Activated naive CD4-positive, alpha-beta T cell treated with anti-CD3 and anti-CD28 coated beads, Interleukin-2, amount 50 U/mL, for 24 hours (primary cell): ENCODE results near the gene SLC6A3.

Experiments used
- H3K27ac Mint-ChIP-seq: one replicate; pipeline ENCODE4 v1.8.0; 2021; ENCODE audit warnings: mild to moderate bottlenecking, mixed read lengths
- H3K27me3 Mint-ChIP-seq: one replicate; pipeline ENCODE4 v1.8.0; 2021; ENCODE audit warnings: mixed read lengths
- H3K36me3 Mint-ChIP-seq: one replicate; pipeline ENCODE4 v1.8.0; 2021; ENCODE audit warnings: mixed read lengths
- H3K4me1 Mint-ChIP-seq: one replicate; pipeline ENCODE4 v1.8.0; 2021; ENCODE audit warnings: mixed read lengths
- H3K4me3 Mint-ChIP-seq: one replicate; pipeline ENCODE4 v1.8.0; 2021; ENCODE audit warnings: mild to moderate bottlenecking, mixed read lengths
- H3K9me3 Mint-ChIP-seq: one replicate; pipeline ENCODE4 v1.8.0; 2021; ENCODE audit warnings: mixed read lengths

The SLC6A3 gene

DNA sequence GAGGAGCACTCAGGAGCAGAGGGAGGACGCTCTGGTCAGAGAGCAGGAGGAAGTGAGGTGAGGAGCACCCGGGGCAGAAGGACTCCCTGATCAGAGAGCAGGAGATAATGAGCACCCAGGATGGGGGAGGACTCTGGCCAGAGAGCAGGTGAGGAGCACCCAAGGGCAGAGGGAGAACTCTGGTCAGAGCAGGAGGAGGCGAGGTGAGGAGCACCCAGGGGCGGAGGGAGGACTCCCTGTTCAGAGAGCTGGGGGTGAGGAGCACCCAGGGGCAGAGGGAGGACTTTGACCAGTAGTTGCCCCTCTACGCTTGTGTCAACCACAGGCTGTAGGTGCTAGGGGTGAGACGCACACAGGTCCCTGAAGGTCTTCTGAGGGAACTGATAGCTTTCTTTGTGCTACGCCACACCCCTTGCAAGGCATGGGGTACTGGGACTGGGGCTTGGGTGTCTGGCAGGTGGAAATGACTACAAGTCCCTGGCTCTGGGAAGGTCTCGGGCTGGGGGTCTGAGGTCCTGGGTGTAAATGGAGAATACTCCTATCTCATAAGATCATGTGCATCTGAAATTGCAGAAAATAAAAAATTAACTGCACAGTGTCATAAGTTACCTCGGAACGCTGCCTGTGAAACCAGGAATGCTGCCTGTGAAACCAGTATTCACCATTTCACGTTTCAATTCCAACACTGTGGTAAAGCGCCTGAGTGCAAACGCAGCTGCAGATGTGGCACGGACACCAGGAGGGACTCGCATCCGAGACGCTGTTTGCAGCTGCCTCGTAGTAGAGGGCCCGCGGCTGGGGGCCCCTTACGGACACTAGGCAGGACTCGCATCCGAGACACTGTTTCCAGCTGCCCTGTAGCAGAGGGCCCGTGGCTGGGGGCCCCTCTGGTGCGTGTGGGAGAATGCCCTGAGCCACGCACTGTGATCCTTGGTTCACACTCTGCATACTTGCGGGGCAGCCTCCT is 27.0 kb upstream of the SLC6A3 start:
- H3K9me3 Mint-ChIP-seq = no peaks in the 10 kb centered on the region

DNA sequence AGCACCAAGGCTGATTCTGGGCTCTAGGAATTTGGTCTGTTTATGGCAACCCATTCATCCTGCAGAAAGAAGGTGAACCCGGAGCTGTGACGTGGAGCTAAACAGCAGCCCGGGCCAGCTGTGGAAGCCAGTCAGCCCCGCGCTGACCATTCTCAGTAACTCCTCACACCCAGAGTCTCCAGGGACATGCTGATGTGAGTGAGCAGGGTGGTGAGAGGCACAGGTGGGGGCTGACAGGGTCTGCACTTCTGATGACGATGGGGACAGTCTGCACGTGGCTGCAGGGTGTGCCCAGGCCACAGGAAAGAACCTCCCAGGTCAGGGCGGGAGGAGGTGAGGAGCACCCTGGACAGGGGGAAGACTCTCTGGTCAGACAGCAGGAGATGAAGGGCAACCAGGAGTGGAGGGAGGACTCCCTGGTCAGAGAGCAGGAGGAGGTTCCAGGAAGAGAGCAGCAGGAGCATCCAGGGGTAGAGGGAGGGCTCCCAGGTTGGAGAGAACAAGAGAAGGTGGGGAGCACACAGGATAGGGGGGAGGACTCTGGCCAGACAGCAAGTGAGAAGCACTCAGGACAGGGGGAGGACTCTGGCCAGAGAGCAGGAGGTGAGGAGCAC is 26.1 kb upstream of the SLC6A3 start:
- Mint-ChIP-seq H3K4me1 (no peaks in the 10 kb centered on the region), H3K27ac (no peak overlapping the region), H3K4me3 (no peak overlapping the region), H3K27me3 (no peaks in the 10 kb centered on the region), H3K36me3 (peaks cover 3% of the 10 kb centered on the region), H3K9me3 (no peaks in the 10 kb centered on the region)

More for the DNA sequence above, 27.0 kb upstream of the SLC6A3 start:
- peaks cover 3% of the 10 kb centered on the region for H3K36me3 Mint-ChIP-seq
- no peaks in the 10 kb centered on the region for H3K4me1 Mint-ChIP-seq
- H3K27ac Mint-ChIP-seq = no peak overlapping the region
- no peak overlapping the region for H3K4me3 Mint-ChIP-seq
- H3K27me3 Mint-ChIP-seq = no peaks in the 10 kb centered on the region

DNA sequence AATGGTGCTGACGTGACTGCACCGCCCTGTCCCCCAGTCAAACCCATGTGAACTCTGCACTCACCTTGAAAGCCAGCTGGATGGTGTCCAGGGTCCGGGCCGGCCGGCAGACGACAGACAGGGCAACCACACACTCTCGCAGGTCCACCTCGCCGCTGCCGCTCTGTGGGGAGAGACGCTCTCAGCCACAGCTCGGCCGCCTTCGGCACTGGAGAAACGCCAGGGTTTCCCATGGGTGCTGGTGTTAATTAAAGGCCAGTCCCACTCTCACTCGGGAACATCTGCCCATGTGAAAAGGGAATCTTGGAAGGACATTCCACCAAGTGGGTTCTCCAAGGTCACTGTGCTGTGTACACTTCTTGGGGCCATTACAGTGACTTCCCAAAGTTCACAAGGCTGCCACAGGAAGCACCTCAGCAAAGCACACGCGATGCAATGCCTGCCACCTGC is 25.5 kb upstream of the SLC6A3 start:
- H3K4me1 Mint-ChIP-seq = no peaks in the 10 kb centered on the region
- no peak overlapping the region for H3K27ac Mint-ChIP-seq
- no peaks in the 10 kb centered on the region for H3K9me3 Mint-ChIP-seq
- no peak overlapping the region for H3K4me3 Mint-ChIP-seq
- H3K36me3 Mint-ChIP-seq = peaks cover 3% of the 10 kb centered on the region
- H3K27me3 Mint-ChIP-seq = no peaks in the 10 kb centered on the region

- H3K9me3 Mint-ChIP-seq = no peaks in the 10 kb centered on the region
- no peak overlapping the region for H3K4me3 Mint-ChIP-seq
- no peaks in the 10 kb centered on the region for H3K4me1 Mint-ChIP-seq
- peaks cover 5% of the 10 kb centered on the region for H3K36me3 Mint-ChIP-seq
- no peak overlapping the region for H3K27ac Mint-ChIP-seq
- no peaks in the 10 kb centered on the region for H3K27me3 Mint-ChIP-seq
Measured at GRCh38 chr5:1468629-1469527, 23.6 kb upstream of the SLC6A3 start.

DNA sequence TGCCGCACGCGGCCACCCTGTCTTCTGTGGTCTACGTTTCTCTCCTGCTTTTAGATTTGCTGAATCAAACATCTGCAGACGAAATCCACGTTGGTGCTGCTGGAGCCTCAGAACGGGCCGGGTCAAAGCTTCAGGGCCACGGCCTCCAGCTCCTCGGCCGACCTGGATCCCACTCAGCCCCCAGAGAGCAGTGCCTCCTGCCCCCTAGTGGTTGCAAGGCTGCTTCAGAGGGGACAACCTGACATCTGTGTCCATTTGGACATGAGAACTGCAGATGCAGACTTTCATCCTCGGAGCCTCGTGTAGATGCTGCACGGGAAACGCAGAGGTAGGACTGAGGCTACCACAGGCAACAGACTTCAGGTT is 23.0 kb upstream of the SLC6A3 start:
- no peaks in the 10 kb centered on the region for H3K9me3 Mint-ChIP-seq
- no peaks in the 10 kb centered on the region for H3K4me1 Mint-ChIP-seq
- no peak overlapping the region for H3K4me3 Mint-ChIP-seq
- peaks cover 5% of the 10 kb centered on the region for H3K36me3 Mint-ChIP-seq
- H3K27me3 Mint-ChIP-seq = no peaks in the 10 kb centered on the region
- H3K27ac Mint-ChIP-seq = no peak overlapping the region

- H3K36me3 Mint-ChIP-seq = peaks cover 2% of the 10 kb centered on the region
- H3K27ac Mint-ChIP-seq = no peak overlapping the region
- no peaks in the 10 kb centered on the region for H3K4me1 Mint-ChIP-seq
- no peak overlapping the region for H3K4me3 Mint-ChIP-seq
- no peaks in the 10 kb centered on the region for H3K9me3 Mint-ChIP-seq
- H3K27me3 Mint-ChIP-seq = no peaks in the 10 kb centered on the region
Measured at GRCh38 chr5:1467341-1468246, 22.4 kb upstream of the SLC6A3 start.

GRCh38 chr5:1466631-1467265 is 21.5 kb upstream of the SLC6A3 start:
- Mint-ChIP-seq H3K27ac (no peak overlapping the region), H3K36me3 (peaks cover 2% of the 10 kb centered on the region), H3K9me3 (no peaks in the 10 kb centered on the region), H3K4me3 (no peak overlapping the region), H3K27me3 (no peaks in the 10 kb centered on the region), H3K4me1 (no peaks in the 10 kb centered on the region)

GRCh38 chr5:1465966-1466471 is 20.8 kb upstream of the SLC6A3 start:
- no peaks in the 10 kb centered on the region for H3K4me1 Mint-ChIP-seq
- no peak overlapping the region for H3K27ac Mint-ChIP-seq
- no peak overlapping the region for H3K4me3 Mint-ChIP-seq
- H3K27me3 Mint-ChIP-seq = no peaks in the 10 kb centered on the region
- peaks cover 2% of the 10 kb centered on the region for H3K36me3 Mint-ChIP-seq
- H3K9me3 Mint-ChIP-seq = no peaks in the 10 kb centered on the region

GRCh38 chr5:1465117-1465516 is 19.9 kb upstream of the SLC6A3 start:
- peaks cover 6% of the 10 kb centered on the region for H3K36me3 Mint-ChIP-seq
- H3K27ac Mint-ChIP-seq = no peak overlapping the region
- H3K27me3 Mint-ChIP-seq = no peaks in the 10 kb centered on the region
- H3K9me3 Mint-ChIP-seq = no peaks in the 10 kb centered on the region
- no peak overlapping the region for H3K4me3 Mint-ChIP-seq
- no peaks in the 10 kb centered on the region for H3K4me1 Mint-ChIP-seq

GRCh38 chr5:1464511-1464910 is 19.3 kb upstream of the SLC6A3 start:
- Mint-ChIP-seq H3K4me1 (no peaks in the 10 kb centered on the region), H3K27me3 (no peaks in the 10 kb centered on the region), H3K9me3 (no peaks in the 10 kb centered on the region), H3K27ac (no peak overlapping the region), H3K4me3 (no peak overlapping the region), H3K36me3 (peaks cover 6% of the 10 kb centered on the region)

DNA sequence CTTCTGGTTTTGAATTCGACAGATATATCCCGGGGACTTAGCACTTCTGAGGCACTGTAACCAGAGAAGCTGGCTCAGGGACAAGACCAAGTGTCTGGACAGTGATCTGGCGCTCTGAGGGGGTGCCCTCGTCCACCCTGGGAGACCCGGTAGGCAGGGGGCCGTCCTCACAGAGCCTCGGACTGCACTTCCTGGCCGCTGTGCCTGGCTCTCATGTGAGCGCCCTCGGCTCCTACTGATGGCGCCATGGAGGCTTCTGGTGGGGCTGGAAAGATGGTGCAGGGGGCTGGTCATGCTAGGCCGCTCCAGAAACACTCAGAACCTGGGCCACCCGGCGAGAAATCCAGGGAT is 18.8 kb upstream of the SLC6A3 start:
- Mint-ChIP-seq H3K4me1 (no peaks in the 10 kb centered on the region), H3K27ac (no peak overlapping the region)

GRCh38 chr5:1463326-1464095 is 18.3 kb upstream of the SLC6A3 start:
- Mint-ChIP-seq H3K4me3 (no peak overlapping the region), H3K36me3 (peaks cover 6% of the 10 kb centered on the region), H3K4me1 (no peaks in the 10 kb centered on the region), H3K27me3 (no peaks in the 10 kb centered on the region), H3K9me3 (no peaks in the 10 kb centered on the region), H3K27ac (no peak overlapping the region)

More for the DNA sequence above, 18.8 kb upstream of the SLC6A3 start:
- Mint-ChIP-seq H3K9me3 (no peaks in the 10 kb centered on the region), H3K36me3 (peaks cover 6% of the 10 kb centered on the region), H3K27me3 (no peaks in the 10 kb centered on the region), H3K4me3 (no peak overlapping the region)

GRCh38 chr5:1462358-1462757 is 17.1 kb upstream of the SLC6A3 start:
- Mint-ChIP-seq H3K4me3 (no peak overlapping the region), H3K27ac (no peak overlapping the region), H3K27me3 (no peaks in the 10 kb centered on the region), H3K4me1 (no peaks in the 10 kb centered on the region), H3K36me3 (peaks cover 6% of the 10 kb centered on the region), H3K9me3 (no peaks in the 10 kb centered on the region)

- no peak overlapping the region for H3K4me3 Mint-ChIP-seq
- H3K27ac Mint-ChIP-seq = no peak overlapping the region
- peaks cover 7% of the 10 kb centered on the region for H3K36me3 Mint-ChIP-seq
- H3K9me3 Mint-ChIP-seq = no peaks in the 10 kb centered on the region
- H3K27me3 Mint-ChIP-seq = no peaks in the 10 kb centered on the region
- H3K4me1 Mint-ChIP-seq = no peaks in the 10 kb centered on the region
Measured at GRCh38 chr5:1461396-1461795, 16.2 kb upstream of the SLC6A3 start.
